NCI-H82 treated with DMSO at 0.1 percent for 48 hours (cell line): ENCODE results near the gene TAPBP.
"Not testable (repeated sequence)": the region's sequence is repeated elsewhere in the genome, so short reads cannot be mapped to it uniquely, and the experiment has no call there.

ENCODE experiments used
- DNase-seq: peaks from one replicate; lab custom pipeline; 2025; ENCODE audit not compliant: unreplicated experiment; lab: John Stamatoyannopoulos, UW

The TAPBP gene

GRCh38 chr6:33277663-33278391, 36.1 kb downstream of the TAPBP start:
- no peak for DNase-seq

DNA sequence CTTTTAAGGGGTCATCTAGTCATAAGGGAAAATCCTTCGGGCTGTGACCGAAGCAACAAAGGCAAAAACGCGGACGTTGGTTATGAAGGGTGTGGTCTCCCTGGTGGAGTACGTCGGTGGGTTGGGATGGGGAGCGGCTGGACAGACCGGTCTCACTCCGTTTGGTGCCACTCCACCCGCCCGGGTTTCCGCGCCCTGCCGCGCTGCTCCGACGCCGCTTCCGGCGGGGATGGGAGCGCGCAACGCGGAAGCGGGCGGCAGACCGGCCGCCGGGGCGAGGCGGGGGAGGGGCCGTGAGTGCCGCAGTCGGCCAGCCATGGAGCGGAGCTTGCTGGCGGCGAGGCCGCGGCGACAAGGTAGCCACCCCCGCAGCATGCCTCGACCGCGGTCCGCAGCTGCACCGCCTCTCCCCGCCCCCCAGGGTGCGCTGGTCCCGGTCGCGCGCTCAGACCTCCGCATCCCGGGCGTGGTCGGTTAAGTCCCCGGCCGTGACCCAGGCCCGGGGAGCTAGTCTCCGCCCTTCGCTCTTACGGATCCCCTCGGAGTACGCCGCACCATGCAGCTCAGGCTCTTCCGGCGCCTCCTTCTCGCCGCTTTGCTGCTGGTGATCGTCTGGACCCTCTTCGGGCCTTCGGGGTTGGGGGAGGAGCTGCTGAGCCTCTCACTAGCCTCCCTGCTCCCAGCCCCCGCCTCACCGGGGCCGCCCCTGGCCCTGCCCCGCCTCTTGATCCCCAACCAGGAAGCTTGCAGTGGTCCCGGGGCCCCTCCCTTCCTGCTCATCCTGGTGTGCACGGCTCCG, 36.8 kb downstream of the TAPBP start, which contains the start of gene B3GALT4:
Gene B3GALT4 (plus strand): TSS at position 260 of the 799 bp plus-strand sequence. CDS start 297 bp downstream, at position 557.
- peak; percentile 71 for DNase-seq

DNA sequence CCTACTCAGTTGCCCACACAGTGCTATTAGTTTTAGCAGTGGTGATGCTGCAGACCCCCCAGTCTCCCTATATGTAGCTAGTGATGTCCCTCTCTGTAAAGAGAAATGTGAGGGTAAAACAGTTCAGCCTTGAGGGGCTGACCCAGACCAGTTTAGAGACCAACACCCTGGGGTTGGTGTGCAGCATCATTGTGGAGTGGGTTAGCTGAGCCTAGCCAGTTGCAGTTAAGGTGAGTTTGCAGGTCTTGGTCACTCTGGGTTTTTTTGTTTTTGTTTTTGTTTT, 37.4 kb downstream of the TAPBP start:
- no peak for DNase-seq

DNA sequence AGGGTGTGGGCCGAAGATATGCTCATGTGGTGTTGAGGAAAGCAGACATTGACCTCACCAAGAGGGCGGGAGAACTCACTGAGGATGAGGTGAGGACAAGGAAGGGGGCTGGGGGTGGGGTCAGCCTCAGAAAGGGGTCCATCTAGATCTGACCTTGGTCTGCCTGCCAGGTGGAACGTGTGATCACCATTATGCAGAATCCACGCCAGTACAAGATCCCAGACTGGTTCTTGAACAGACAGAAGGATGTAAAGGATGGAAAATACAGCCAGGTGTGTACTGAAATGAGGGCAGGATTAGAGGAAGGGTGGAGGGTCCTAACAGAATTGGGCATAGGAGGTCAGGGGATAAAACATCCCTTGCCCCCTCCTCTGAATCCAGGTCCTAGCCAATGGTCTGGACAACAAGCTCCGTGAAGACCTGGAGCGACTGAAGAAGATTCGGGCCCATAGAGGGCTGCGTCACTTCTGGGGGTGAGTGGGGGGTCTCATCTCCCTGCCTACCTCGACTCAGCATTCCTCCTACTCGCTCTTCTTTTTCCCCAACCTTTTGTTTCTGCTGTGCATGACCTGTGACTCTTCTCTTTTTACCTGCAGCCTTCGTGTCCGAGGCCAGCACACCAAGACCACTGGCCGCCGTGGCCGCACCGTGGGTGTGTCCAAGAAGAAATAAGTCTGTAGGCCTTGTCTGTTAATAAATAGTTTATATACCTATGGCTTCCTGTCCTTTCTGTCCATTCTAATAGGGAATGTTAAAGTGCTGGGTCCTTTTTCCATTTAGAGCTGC, 37.9 kb downstream of the TAPBP start:
- DNase-seq, result not testable (repeated sequence)

DNA sequence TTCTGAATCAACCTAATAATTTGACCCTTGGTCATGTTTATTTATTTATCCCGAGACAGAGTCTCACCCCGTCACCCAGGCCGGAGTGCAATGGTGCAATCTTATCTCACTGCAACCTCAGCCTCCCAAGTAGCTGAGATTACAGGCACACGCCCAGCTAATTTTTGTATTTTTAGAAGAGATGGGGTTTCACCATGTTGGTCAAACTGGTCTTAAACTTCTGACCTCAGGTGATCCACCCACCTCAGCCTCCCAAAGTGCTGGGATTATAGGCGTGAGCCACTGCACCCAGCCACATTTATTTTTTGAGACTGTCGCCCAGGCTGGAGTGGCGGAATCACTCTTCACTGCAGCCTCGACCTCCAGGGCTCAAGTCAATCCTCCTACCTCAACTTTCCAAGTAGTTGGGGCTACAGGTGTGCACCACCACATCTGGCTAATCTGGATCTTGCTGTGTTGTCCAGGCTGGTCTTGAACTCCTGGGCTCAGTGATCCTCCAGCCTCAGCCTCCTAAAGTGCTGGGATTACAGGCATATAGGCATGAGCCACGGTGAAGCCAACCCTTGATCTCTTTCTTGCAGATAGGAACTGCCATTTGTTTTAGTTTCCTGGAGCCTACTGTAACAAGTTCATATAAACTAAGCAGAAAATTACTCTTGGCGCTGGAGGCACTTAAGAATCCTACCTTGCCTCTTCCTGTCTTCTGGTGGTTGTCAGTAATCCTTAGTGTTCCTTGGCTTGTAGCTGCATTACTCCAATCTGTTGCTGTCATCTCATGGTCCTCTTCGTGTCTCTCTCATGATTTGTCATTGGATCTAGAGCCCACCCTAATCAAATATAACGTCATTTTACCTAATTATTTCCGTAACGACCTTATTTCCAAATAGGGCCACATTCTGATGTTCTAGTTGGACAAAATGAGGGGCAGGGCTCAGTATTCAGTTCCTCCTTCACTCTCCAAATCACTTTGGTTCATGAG, 39.7 kb downstream of the TAPBP start:
- no peak for DNase-seq

- DNase-seq, result no peak
Observed at GRCh38 chr6:33273129-33273923, 40.6 kb downstream of the TAPBP start.

GRCh38 chr6:33272275-33273128, 41.4 kb downstream of the TAPBP start:
- no peak for DNase-seq

GRCh38 chr6:33271468-33272274, 42.2 kb downstream of the TAPBP start, which contains the start of the genes RPS18 and VPS52:
Gene RPS18, plus strand, starts transcription at chr6:33272075. Its CDS starts 45 bp downstream, at chr6:33272120.
Gene VPS52, minus strand, starts transcription at chr6:33271876. Its CDS starts 201 bp downstream, at chr6:33271675.
- peak; percentile 99 for DNase-seq

- DNase-seq, result no peak
Observed at GRCh38 chr6:33271117-33271467, 42.8 kb downstream of the TAPBP start.

- DNase-seq, result no peak
Observed at GRCh38 chr6:33264015-33264414, 49.9 kb downstream of the TAPBP start.

DNA sequence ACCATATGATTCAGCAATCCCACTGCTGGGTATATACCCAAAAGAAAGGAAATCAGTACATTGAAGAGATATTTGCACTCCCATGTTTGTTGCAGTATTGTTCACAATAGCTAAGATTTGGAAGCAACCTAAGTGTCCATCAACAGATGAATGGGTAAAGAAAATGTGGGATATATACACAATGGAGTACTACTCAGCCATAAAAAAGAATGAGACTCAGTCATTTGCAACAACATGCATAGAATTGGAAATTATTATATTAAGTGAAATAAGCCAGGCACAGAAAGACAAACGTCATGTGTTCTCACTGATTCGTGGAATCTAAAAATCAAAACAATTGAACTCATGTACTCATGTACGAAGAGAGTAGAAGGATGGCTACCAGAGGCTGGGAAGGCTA, 51.4 kb downstream of the TAPBP start:
- DNase-seq, result not testable (repeated sequence)

DNA sequence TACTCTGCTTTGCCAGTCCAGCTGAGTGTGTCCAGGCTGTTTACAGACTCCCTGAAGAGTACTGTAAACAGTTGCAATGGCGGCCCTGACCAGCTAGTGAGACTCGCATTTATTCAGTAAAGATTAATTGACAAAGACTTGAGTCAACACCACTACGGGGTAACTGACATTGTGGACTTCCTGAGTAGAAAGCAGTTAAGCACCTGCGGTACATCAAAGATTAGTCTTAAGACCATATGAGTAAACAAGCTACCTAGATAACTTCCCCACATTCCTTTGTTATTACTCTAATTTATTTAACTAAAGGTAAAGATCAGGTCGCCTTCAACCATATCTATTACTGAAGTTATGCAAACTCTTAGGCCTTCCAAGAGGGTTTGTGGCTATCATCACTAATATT, 54.8 kb downstream of the TAPBP start:
- no peak for DNase-seq

DNA sequence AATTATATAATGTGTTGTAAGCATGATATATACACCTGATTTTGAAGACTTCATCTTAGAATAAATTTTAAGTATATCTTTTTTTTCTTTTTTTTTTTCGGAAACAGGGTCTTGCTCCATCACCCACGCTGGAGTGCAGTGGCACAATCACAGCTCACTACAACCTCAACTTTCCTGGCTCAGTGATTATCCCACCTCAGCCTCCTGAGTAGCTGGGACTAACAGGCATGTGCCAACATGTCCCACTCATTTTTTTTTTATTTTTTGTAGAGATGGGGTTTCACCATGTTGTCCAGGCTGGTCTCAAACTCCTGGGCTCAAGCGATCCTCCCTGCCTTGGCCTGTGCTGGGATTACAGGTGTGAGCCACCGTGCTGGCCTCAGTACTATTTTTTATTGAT, 59.3 kb downstream of the TAPBP start:
- DNase-seq, result no peak

- no peak for DNase-seq
Observed at GRCh38 chr6:33252759-33253158, 61.1 kb downstream of the TAPBP start.

GRCh38 chr6:33251395-33252012, 62.4 kb downstream of the TAPBP start:
- DNase-seq, result no peak

GRCh38 chr6:33250731-33251130, 63.1 kb downstream of the TAPBP start:
- DNase-seq, result no peak
